NCI-H1048 (cell line): ENCODE results near the gene LSS.
"Not testable (repeated sequence)": the region's sequence is repeated elsewhere in the genome, so short reads cannot be mapped to it uniquely, and the experiment has no call there.

Source experiments
- DNase-seq: peaks from one replicate; lab custom pipeline; 2025; lab: John Stamatoyannopoulos, UW

Gene LSS

DNA sequence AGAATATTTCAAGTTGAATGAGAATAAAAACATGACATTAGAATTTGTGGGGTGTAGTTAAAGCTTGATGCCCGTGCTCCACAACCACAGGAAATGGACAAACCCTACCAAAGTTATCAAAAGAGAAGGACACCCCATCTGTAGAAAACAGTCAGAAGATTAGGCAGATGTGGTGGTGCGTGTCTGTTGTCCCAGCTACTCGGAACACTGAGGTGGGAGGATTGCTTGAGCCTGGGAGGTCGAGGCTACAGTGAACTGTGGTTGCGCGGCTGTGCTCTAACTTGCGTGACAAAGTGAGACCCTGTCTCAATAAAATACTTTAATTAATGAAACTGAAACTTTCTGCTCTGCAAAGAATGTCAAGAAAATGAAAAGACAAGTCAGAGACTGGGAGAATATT is 42.9 kb downstream of the LSS start:
- no peak for DNase-seq

GRCh38 chr21:46184625-46185555 is 43.7 kb downstream of the LSS start:
- no peak for DNase-seq

GRCh38 chr21:46183910-46184624 is 44.5 kb downstream of the LSS start, which contains the start of gene SPATC1L:
TSS of gene SPATC1L (minus strand) at chr21:46184459. CDS start at chr21:46182816, 1,643 bp downstream.
- DNase-seq, result no peak

- not testable (repeated sequence) for DNase-seq
Observed at GRCh38 chr21:46183337-46183909, 45.2 kb downstream of the LSS start.

DNA sequence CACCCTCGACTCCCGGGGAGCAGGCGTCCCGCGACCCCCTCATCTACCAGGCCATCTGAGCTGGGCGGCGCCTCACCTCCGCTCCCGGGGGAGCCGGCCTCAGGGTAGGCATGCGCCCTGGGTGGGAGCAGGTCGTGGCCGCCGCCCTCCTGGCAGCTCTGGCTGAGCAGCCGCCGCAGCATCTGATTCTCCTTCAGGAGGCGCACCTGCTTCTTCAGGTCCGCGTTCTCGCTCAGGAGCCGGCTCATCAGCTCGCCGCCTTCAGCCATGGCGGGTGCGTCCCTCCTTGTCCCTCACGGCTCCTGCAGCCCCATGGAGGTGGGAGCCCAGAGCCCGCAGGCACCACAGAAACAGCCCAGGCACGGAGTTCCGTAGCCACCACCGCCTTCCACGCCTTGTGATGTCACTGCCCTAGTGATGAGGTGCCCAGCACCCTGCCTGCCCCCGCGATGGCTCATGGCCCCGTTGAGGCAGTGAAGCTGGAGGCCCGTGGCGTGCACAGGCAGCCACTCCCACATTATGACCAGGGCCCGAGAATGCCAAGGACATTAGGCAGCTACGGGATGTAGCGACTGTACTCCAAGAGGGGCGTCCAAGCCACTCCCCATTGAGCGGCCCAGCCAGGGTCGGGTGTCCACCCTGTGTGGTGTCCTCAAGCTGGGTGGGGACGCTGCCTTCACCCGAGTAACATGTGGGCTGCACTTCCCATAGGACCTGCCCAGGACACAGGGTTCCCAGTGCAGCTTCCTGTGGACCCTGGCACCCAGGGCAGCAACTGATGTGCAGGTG is 45.8 kb downstream of the LSS start:
- DNase-seq, result no peak

DNA sequence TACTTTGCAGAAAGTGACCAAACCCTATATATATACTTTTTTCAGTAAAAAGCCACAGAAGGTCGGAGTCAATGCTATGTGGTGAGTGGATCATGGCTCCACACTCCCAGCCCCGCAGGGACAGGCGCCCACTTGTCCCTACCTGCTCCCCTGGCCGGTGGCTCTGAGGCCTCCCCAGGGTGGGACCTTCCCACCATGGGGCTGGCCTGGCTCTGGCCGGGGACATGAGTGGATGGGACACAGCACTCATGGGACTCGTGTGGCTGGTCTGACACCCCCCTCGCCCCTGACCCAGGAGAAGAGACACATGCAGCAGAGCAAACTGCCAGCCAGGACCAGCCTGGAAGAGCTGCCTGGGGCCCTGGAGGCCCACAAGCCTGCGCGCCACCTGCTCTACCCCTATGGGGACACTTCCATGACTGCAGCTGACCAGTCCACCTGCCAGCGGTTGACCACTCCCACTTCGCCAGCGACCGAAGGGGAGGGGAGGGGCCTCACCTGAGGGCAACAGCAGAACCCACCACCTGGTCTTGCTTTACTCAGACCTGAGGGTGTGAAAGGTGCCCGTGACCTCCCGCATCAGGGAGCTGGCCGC is 46.5 kb downstream of the LSS start:
- DNase-seq, result no peak

DNA sequence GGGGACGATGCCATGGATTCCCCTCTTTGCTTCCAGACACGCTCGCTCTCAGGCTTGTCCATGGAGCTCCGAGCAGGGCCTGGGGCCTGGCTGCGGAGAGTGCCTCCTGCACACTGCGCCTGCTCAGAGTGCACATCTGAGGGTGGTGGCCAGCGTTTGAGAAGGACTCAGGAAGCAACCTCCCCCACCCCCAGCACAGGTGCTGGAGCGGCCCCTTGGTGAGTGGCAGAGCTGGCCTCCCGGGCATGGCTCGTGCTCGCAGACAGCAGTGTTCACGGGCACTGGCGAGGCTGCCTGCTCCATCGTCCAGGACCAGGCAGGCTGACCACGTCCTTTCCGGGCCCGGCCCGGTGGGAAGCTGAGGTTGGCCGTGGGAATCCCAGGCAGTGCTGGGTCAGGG is 47.1 kb downstream of the LSS start:
- DNase-seq, result no peak

DNA sequence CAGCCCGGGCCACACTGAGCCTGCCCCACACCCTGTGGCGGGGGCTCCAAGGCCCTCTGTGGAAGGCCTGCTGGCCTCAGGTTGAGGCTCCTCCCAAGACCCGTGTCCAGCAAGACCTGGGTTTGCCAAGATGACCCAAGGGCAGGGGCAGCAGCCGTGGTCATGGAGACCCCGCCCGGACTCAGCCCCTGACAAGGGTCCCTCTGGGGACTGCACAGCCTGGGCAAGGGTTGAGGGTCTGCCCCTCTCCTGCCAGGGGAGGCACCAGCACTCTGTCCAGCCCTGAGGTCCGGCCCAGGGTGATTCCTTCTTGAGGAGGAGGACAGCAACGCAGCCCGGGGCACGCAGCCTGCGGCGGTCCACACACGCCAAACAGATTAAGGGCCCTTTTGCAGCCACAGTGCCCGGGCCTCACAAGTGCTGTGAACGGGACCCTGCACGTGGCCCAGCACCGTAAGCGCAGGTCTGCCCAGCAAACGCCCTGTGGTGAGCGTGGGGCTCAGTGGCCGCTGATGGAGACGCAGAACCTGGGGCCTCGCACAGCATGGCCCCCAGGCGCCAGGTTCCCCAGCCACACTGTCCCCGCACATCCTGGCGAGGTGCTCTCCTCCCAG is 47.7 kb downstream of the LSS start:
- no peak for DNase-seq

DNA sequence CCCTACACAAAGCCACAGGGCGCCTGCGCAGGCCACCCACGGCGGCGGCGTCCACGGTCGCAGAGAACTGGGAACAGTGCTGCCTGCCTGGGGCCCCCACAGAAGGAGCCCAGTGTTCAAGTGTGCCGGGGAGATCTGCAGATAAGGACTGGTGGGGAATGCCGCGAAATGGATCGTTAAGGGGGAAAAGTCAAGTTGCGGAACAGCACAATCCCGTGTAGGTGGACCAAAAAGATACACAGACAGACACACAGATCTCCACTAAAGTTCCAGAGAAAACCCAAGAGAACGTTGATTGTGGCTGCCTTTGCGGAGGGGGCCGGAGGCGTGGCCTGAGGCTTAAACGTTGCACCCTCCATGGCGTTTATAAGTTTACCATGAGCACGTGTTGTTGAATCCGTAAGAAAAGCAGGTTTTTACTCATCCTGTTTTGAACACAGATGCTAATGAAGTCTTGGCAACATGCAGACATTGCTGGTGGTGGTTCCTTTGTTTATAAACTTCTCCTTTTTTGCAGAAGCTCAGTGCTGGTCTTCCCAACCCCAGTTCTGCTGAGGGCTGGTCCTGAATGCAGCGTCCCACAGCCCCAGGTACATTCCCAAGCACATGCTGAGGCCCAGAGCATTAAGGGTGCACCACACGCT is 48.4 kb downstream of the LSS start:
- DNase-seq, result no peak

GRCh38 chr21:46179708-46180078 is 48.9 kb downstream of the LSS start:
- no peak for DNase-seq

DNA sequence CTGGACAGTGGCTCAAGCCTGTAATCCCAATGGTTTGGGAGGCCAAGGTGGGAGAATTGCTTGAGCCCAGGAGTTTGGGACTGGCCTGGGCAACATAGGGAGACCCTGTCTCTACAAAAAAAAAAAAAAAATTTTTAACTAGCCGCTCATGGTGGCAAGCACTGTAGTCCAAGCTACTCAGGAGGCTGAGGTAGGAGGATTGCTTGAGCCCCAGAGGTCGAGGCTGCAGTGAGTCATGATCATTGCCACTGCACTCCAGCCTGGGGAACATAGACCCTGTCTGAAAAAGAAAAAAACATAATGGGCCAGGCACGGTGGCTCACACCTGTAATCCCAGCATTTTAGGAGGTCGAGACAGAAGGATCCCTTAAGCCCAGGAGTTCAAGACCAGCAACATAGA is 49.6 kb downstream of the LSS start:
- DNase-seq, result no peak

DNA sequence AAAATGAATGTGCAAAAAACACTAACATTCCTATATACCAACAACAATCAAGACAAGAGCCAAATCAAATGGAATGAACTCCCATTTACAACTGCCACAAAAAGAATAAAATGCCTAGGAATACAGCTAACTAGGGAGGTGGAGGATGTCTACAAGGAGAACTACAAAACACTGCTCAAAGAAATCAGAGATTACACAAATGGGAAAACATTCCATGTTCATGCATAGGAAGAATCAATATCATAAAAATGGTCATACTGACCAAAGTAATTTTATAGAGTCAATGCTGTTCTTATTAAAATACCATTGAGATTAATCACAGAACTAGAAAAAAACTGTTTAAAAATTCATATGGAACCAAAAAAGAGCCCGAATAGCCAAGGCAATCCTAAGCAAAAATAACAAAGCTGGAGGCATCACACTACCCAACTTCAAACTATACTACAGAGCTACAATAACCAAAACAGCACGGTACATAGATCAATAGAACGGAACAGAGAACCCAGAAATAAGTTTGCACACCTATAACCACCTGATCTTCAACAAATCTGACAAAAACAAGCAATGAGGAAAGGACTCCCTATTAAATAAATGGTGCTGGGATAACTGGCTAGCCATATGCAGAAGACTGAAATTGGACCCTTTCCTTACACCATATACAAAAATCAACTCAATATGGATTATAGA is 52.0 kb downstream of the LSS start:
- DNase-seq, result not testable (repeated sequence)

DNA sequence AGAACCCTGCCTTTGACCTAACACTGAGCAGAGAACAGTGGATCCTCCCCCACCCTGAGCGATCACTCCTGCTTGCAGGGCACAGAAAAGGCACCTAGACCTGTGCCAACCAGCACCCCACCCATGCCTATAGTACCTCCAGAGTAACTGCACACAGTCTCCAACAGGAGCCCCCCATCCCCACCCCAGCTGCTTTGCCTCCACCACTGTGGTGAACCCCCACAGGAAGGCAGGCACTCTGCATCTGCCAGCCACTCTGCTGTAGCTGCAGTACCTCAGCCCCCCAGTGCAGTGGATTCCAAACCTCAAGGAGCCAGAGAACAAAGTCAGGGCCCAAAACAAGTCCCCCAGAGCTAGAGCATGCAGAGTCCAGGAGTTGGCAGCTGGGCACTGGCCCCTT is 55.0 kb downstream of the LSS start:
- DNase-seq, result no peak

DNA sequence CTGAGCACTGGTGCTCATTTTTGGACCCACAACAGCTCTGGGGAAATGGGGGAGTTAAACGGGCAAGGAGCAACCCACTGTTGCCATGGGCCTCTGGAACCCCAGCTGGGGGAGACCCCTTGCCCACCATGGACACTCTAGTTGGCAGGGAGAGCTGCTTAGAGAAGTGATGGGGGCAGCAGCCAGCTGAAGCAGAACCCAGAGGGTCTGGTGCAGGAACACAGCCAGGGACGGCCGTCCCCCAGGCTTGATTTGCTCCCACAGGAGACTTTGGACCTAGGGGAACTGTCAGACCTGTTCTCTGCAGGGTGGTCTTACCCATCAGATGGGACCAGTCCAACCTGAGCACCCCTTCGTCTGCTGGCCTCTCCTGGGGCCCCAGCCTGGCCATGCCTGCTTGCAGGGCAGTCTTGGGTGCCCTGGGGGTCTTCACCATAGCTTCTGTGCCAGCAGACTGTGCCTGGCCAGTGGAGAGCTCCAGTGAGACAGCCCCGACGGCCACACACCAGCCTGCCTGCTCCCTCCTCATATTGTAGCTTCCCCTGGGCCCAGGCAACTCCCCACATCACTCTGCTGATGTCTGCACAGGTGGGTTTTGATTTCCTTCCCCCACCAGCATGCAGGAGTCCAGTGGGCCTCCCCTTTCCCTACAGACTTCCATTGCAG is 55.6 kb downstream of the LSS start:
- no peak for DNase-seq

DNA sequence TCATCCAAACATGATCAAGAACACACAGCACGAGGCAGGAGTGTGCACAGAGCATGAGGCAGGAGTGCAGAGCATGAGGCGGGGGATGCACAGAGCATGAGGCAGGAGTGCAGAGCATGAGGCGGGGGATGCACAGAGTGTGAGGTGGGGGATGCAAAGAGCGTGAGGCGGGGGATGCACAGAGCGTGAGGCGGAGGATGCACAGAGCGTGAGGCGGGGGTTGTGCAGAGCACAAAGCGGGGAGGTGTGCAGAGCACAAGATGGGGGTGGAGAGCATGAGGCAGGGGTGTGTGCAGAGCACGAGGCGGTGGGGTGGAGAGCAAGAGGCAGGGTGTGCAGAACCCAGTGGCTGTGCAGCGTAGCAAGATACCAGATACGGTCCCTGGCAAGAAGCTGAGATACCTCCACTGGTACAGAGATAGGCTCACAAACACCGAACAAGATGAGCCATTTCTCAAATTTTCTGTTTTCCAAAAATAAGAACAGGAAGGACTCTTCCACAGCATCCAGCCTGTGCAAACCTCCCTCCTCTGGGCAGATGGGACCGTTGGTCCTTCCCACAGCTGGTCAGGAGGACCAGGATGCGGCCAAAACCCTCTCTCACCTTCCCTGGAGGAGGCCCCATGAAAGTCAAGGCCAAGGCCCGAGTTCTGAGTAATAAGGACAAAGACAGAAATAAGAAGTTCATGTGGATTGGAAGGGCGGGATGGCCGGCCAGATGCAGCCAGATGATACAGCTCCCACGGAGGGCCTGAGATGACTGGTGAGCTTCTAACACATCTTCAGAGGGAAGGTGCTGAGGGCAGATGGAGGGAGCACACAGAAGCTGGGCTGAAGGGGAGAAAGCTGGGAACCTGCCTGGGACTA is 56.3 kb downstream of the LSS start:
- DNase-seq, result no peak

DNA sequence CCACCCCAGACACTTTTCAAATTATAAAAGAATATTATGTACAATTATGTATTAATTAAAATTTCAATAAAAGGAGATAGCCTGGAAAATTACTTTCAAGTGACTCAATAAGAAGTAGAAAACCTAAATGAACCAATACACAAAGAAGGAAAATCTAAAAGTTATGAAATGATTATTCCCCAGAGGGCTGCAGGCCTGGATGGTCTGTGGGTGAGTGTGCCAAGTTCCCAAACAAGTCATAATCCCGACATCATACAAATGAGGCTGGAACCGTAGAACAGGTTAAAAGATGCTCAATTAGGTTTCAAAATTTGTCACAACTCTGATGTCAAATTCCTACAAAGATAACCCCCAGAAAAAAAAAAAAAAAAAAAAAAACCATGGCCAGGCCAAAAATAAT is 57.0 kb downstream of the LSS start:
- DNase-seq, result no peak

DNA sequence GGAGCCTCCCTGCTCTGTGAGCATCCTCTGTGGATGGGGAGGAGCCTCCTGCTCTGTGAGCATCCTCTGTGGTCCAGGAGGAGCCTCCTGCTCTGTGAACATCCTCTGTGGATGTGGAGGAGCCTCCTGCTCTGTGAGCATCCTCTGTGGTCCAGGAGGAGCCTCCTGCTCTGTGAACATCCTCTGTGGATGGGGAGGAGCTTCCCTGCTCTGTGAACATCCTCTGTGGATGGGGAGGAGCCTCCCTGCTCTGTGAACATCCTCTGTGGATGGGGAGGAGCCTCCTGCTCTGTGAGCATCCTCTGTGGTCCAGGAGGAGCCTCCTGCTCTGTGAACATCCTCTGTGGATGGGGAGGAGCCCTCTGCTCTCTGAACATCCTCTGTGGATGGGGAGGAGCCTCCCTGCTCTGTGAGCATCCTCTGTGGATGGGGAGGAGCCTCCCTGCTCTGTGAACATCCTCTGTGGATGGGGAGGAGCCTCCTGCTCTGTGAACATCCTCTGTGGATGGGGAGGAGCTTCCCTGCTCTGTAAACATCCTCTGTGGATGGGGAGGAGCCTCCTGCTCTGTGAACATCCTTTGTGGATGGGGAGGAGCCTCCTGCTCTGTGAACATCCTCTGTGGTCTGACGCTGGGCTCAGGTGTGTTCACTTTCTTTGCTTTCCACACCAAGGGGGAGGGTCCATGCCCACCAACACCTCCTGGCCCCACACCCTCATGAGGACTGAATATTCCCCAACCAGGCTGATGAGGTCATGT is 58.0 kb downstream of the LSS start:
- DNase-seq, result not testable (repeated sequence)
